HepG2 (cell line): Measurements from ENCODE around the gene EIF1. TPM values are rescaled to one million over a fixed set of nuclear protein-coding genes. Genes with fewer than 3 reads are reported as not detected.

ENCODE experiments used
- ATAC-seq: fragments of 200-7000 bp; cut with Tn5 transposase; 3 replicates; pipeline ENCODE4 v1.9.1; 2020; ENCODE audit warnings: mild to moderate bottlenecking, moderate library complexity
- BruUV-seq: library from RNA; stranded (reverse); fragments of 400-500 nt; replicated peaks from 2 replicates; lab custom pipeline; 2021; lab: Mats Ljungman, UMichigan
- CTCF ChIA-PET: fragments of 300-600 bp; formaldehyde crosslinking; extraction: SDS; loops from one replicate; lab custom pipeline; 2021; ENCODE audit warnings: low total read pairs, inconsistent platforms, low intra/inter-chr PET ratio; lab: Yijun Ruan, JAX
- POLR2A ChIA-PET: fragments of 350-600 bp; sonication (Branson Sonifier 250); formaldehyde crosslinking; loops from one replicate; lab custom pipeline; 2020; ENCODE audit warnings: antibody characterized with exemption, inconsistent platforms; lab: Yijun Ruan, JAX
- DNase-seq: peaks from one replicate; pipeline ENCODE4 v3.0.0-alpha.2; 2015; ENCODE audit warnings: low spot score
- FAIRE-seq: peaks from 3 replicates; lab custom pipeline; 2011; peaks lifted over from hg19 to GRCh38; lab: Jason Lieb, UNC
- H2AFZ ChIP-seq: one replicate; pipeline ENCODE4 v1.6.1; 2011; ENCODE audit warnings: low read length, inconsistent platforms
- H3K27ac ChIP-seq: fragments of 300-600 bp; 3 replicates; pipeline ENCODE4 v1.8.0; 2011; ENCODE audit warnings: mixed run types, mild to moderate bottlenecking, mixed read lengths, low read length, inconsistent platforms; ENCODE audit not compliant: insufficient read depth; ENCODE audit errors: extremely low read length
- H3K27me3 ChIP-seq, 2 experiments: fragments of 200-600 bp in 1 of 2; 2 replicates in 1 of 2; 3 replicates in 1 of 2; pipeline versions ENCODE4 v1.6.0 to v1.8.0; 2011; ENCODE audit warnings: low read length in 2 of 2, mild to moderate bottlenecking in 2 of 2, moderate library complexity in 2 of 2, inconsistent platforms in 1 of 2; ENCODE audit not compliant: insufficient read depth in 2 of 2, control insufficient read depth in 1 of 2
- H3K36me3 ChIP-seq, 2 experiments: fragments of 200-600 bp in 1 of 2; replicated peaks in 1 of 2; 2 replicates in 1 of 2; 3 replicates in 1 of 2; pipeline versions ENCODE4 v1.5.1 to v1.8.0; 2011; ENCODE audit warnings: low read length in 2 of 2, inconsistent platforms in 1 of 2; ENCODE audit not compliant: insufficient read depth in 2 of 2, control insufficient read depth in 1 of 2
- H3K4me1 ChIP-seq: 2 replicates; pipeline ENCODE4 v1.5.1; 2012; ENCODE audit warnings: low read length, inconsistent platforms; ENCODE audit not compliant: insufficient read depth
- H3K4me2 ChIP-seq: 2 replicates; pipeline ENCODE4 v1.6.0; 2011; ENCODE audit warnings: low read depth, low read length, inconsistent platforms
- H3K4me3 ChIP-seq, 3 experiments: fragments of 200-600 bp in 1 of 3; sonication (generic), shearing (Covaris generic) in 1 of 3; replicated peaks in 1 of 3; 2 replicates each; pipeline ENCODE4 v1.5.1; 2011 to 2016; ENCODE audit warnings: low read length in 3 of 3, inconsistent platforms in 2 of 3, low read depth in 2 of 3, mild to moderate bottlenecking in 2 of 3, control low read depth in 1 of 3, mixed read lengths in 1 of 3; ENCODE audit not compliant: insufficient read depth in 1 of 3
- H3K79me2 ChIP-seq: one replicate; pipeline ENCODE4 v1.6.1; 2011; ENCODE audit warnings: low read length, inconsistent platforms; ENCODE audit not compliant: insufficient read depth
- H3K9ac ChIP-seq: 2 replicates; pipeline ENCODE4 v1.6.0; 2011; ENCODE audit warnings: mild to moderate bottlenecking, low read depth, low read length, inconsistent platforms; ENCODE audit not compliant: insufficient read depth
- H3K9me3 ChIP-seq: 2 replicates; pipeline ENCODE4 v1.5.1; 2012; ENCODE audit warnings: mild to moderate bottlenecking, low read length
- H4K20me1 ChIP-seq: 2 replicates; pipeline ENCODE4 v1.6.0; 2011; ENCODE audit warnings: inconsistent platforms, mild to moderate bottlenecking, low read length, moderate library complexity; ENCODE audit not compliant: insufficient read depth
- FOXA1 ChIP-seq, 2 experiments: fragments of 450-650 bp in 1 of 2; sonication (generic) in 1 of 2; formaldehyde crosslinking in 1 of 2; IDR thresholded peaks; 2 replicates each; pipeline versions ENCODE4 v1.4.0 to v1.6.1; 2016 to 2020; ENCODE audit warnings: missing genetic modification reagents in 1 of 2
- FOXO1 ChIP-seq: sonication (generic); formaldehyde crosslinking; IDR thresholded peaks from 2 replicates; pipeline ENCODE4 v1.4.0; 2020; ENCODE audit warnings: missing genetic modification reagents
- KLF11 ChIP-seq: IDR thresholded peaks from 2 replicates; pipeline ENCODE4 v1.6.1; 2016; ENCODE audit warnings: missing compliant biosample characterization
- NONO ChIP-seq, 2 experiments: fragments of 450-650 bp in 1 of 2; sonication (generic) in 1 of 2; formaldehyde crosslinking in 1 of 2; IDR thresholded peaks in 1 of 2; conservative IDR thresholded peaks in 1 of 2; 2 replicates each; pipeline versions ENCODE4 v1.6.1 to v1.8.0; 2017 to 2022; ENCODE audit warnings: mild to moderate bottlenecking in 1 of 2, missing genetic modification reagents in 1 of 2, moderate library complexity in 1 of 2
- POLR2A ChIP-seq, 2 experiments: IDR thresholded peaks; 2 replicates each; pipeline ENCODE4 v1.6.1; 2011; ENCODE audit warnings: low read depth in 2 of 2, low read length in 2 of 2, mild to moderate bottlenecking in 1 of 2, moderate library complexity in 1 of 2; ENCODE audit not compliant: insufficient read depth in 1 of 2
- POLR2G ChIP-seq: fragments of 200-400 bp; formaldehyde crosslinking; IDR thresholded peaks from 2 replicates; pipeline ENCODE4 v1.6.1; 2018; ENCODE audit warnings: mild to moderate bottlenecking, low read depth, low read length, moderate library complexity
- SIN3A ChIP-seq: IDR thresholded peaks from 2 replicates; pipeline ENCODE4 v1.6.1; 2011; ENCODE audit warnings: low read depth, mild to moderate bottlenecking, control low read depth, low read length, borderline replicate concordance
- TEAD2 ChIP-seq: sonication (generic); formaldehyde crosslinking; IDR thresholded peaks from 2 replicates; pipeline ENCODE4 v1.9.0; 2021; ENCODE audit warnings: missing genetic modification reagents
- TP53 ChIP-seq: sonication (generic); formaldehyde crosslinking; conservative IDR thresholded peaks from 2 replicates; pipeline ENCODE4 v1.4.0; 2020; ENCODE audit warnings: missing genetic modification reagents
- ZNF501 ChIP-seq: sonication (generic); formaldehyde crosslinking; IDR thresholded peaks from 2 replicates; pipeline ENCODE4 v1.5.1; 2020; ENCODE audit warnings: mild to moderate bottlenecking, moderate library complexity, missing genetic modification reagents
- WGBS: methylation state at CpG from one replicate; pipeline ENCODE4 v1.1.6; 2017; ENCODE audit warnings: low lambda C conversion rate; 5-methylcytosine and 5-hydroxymethylcytosine counted together
- in situ Hi-C: cut with HindIII; loops from 2 replicates; pipeline ENCODE4 v1.10.0; 2017; ENCODE audit warnings: low pct_unique_long_range_greater_than_20kb; ENCODE audit not compliant: extremely low pct_ligation_motif_present
- intact Hi-C: fragments of 100-400 bp; cut with micrococcal nuclease; formaldehyde crosslinking; loops from one replicate; pipeline ENCODE4 v1.10.0; 2022; ENCODE audit not compliant: unreplicated experiment
- polyA plus RNA-seq, 8 experiments: library from polyadenylated mRNA; depleted of rRNA in 3 of 8; stranded (reverse) in 7 of 8; unstranded in 1 of 8; fragments of >200 nt; fragmentation: Illumina TruSeq in 4 of 8; extraction: Trizol in 4 of 8; gene quantifications; 2 replicates each; pipeline versions ENCODE4 v1.2.1 to v1.2.3, GENCODE V29; 2011 to 2016; ENCODE audit warnings: low read depth in 4 of 8, missing spikeins in 1 of 8, mixed read lengths in 1 of 8; ENCODE audit not compliant: insufficient read depth in 1 of 8
- total RNA-seq, 5 experiments: library from RNA; depleted of rRNA; stranded (reverse); fragments of >200 nt; fragmentation: Illumina TruSeq; extraction: Trizol; gene quantifications; 2 replicates each; pipeline ENCODE4 v1.2.3, GENCODE V29; 2016; ENCODE audit warnings: low read depth in 1 of 5
- TF ChIP-seq, protein P1 (sequence below): fragments of 450-650 bp; IDR thresholded peaks from 2 replicates; pipeline ENCODE4 v1.6.1; 2017
- TF ChIP-seq, protein P2 (sequence below): fragments of 450-650 bp; IDR thresholded peaks from 2 replicates; pipeline ENCODE4 v1.6.1; 2016

The EIF1 gene
- total and polyA plus RNA-seq, 2 of the 13 experiments (the other 11 are each of a cell fraction or from before 2014, with no cell fraction given), result 147 to 517 TPM

DNA sequence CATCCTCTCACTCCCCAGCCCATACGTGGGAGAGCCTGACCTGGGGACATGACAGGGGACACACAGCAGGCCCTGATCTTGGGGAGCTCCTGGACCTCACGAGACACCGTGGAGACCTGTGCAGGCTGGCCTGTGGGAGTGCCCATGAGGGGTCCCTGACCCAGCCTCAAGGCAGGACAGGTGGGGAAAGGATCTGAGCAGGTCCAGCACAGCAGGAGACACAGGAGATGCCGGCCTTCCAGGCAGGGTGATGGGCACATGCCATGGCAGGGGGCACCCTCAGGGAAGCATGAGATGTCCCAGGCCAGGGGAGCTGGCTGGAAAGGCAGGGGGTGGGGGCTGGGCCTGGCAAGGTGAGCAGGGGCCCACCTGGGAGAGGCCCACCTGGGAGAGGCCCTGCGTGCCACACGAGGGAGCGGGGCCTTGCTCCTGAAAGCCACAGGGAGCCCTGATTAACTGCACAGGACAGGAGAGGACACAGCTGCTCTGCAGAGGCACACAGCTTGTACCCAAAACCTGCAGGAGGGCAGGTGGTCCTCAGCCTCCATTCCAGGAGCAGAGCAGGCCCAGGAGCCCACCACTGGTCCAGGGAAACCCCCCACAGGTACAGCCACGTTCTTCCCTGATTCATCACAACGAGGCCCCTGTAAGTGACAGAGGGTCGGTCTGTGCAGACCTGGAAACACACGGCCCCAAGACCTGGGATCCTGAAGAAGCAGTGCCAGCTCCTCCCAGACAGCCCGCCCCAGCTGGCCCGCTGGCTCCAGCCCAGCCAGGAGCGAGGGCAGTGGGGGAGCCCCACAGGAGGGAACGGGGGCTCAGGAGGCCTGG lies 37.7 kb upstream of the EIF1 start (continued):
- TF ChIP-seq TEAD2 (CRISPR knock-in tag), result no peak
- no peak for TF ChIP-seq POLR2A (IDR thresholded peaks at IDR 0.05; ENCODE audit: insufficient read depth in 1 of 2, low read depth in 2 of 2, low read length in 2 of 2)

DNA sequence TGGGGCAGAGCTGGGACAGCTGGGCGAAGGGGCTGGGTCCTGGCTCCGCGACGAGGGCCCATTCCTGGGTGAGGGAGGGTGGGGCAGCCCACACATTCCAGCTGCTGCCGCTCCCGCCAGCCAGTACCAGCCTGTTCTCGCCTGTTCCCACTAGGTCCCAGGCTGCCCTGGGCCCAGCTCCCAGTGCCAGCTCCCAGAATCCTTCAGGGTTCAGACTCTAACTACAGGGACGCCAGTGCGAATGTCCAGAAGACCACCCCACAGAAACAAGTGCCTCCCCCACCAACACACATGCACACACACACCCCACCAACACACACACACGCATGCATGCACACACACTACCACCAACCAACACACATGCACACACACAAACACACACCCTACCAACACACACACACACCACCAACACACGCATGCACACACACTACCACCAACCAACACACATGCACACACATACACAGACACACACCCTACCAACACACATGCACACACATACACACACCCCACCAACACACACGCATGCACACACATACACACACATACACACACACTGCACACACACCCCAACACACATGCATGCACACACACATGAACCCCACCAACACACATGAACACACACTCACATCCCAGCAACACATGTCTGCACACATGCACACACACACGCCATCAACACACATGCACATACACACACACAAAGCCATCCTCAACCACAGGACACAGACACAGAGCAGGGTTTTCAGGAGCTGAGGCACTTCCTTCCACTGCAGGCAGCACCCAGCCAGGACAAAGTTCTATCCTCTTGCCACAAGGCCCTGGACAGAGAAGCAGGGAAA lies 36.8 kb upstream of the EIF1 start:
- Histone ChIP-seq H3K9me3 (no peaks in the 10 kb centered on the region), H3K4me1 (peaks cover 22% of the 10 kb centered on the region), H3K27ac (no peak overlapping the region), H3K36me3 (no peaks in the 10 kb centered on the region), H4K20me1 (no peaks in the 10 kb centered on the region), H3K9ac (no peak overlapping the region), H3K79me2 (no peaks in the 10 kb centered on the region), H2AFZ (no peak overlapping the region), H3K4me3 (no peak overlapping the region), H3K27me3 (peaks cover 16 to 51% of the 10 kb centered on the region in 2 experiments), H3K4me2 (no peak overlapping the region)
- FAIRE-seq, result peak; percentile 43
- intact Hi-C loops, result no loop called here
- BruUV-seq, result no TSS peak
- DNase-seq, result no peak
- POLR2A ChIA-PET, result interaction anchor here (1.8 kb wide), 1 partner anchor 36 kb away, joined by 5 read pairs; no protein-coding TSS in a partner anchor
- ATAC-seq, result no peak
- WGBS, result 59% methylated on average over 6 of the region's 13 CpGs
- in situ Hi-C loops, result no loop called here
- CTCF ChIA-PET, result interaction anchor here (11.1 kb wide), 1 partner anchor 13 kb away, joined by 242 read pairs; no protein-coding TSS in a partner anchor
- TF ChIP-seq POLR2G (no peak), SIN3A (no peak), ZNF501 (CRISPR knock-in tag) (no peak), TP53 (CRISPR knock-in tag) (no peak), FOXA1 (IDR thresholded peaks at IDR 0.05) (peak; percentile 66), FOXA1 (CRISPR knock-in tag; IDR thresholded peaks at IDR 0.05) (no peak), FOXO1 (CRISPR knock-in tag) (no peak), KLF11 (no peak), NONO (IDR thresholded peaks at IDR 0.05) (peak; percentile 92), NONO (CRISPR knock-in tag; conservative IDR thresholded peaks at IDR 0.05) (no peak)
- TF ChIP-seq, protein P1, sequence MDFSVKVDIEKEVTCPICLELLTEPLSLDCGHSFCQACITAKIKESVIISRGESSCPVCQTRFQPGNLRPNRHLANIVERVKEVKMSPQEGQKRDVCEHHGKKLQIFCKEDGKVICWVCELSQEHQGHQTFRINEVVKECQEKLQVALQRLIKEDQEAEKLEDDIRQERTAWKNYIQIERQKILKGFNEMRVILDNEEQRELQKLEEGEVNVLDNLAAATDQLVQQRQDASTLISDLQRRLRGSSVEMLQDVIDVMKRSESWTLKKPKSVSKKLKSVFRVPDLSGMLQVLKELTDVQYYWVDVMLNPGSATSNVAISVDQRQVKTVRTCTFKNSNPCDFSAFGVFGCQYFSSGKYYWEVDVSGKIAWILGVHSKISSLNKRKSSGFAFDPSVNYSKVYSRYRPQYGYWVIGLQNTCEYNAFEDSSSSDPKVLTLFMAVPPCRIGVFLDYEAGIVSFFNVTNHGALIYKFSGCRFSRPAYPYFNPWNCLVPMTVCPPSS, result peak; percentile 97; the same call in 1 of the 2 replicates
- TF ChIP-seq, protein P2, sequence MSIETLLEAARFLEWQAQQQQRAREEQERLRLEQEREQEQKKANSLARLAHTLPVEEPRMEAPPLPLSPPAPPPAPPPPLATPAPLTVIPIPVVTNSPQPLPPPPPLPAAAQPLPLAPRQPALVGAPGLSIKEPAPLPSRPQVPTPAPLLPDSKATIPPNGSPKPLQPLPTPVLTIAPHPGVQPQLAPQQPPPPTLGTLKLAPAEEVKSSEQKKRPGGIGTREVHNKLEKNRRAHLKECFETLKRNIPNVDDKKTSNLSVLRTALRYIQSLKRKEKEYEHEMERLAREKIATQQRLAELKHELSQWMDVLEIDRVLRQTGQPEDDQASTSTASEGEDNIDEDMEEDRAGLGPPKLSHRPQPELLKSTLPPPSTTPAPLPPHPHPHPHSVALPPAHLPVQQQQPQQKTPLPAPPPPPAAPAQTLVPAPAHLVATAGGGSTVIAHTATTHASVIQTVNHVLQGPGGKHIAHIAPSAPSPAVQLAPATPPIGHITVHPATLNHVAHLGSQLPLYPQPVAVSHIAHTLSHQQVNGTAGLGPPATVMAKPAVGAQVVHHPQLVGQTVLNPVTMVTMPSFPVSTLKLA, result peak; percentile 95
